Measurements from ENCODE around the gene EOGT.

Gene EOGT

GRCh38 chr3:68935778-68936177, 77.7 kb downstream of the EOGT start:
- Mint-ChIP-seq H3K27ac (ENCODE audit: low read depth) (no peak overlapping the region), H3K9me3 (no peaks in the 10 kb centered on the region), H3K4me1 (peaks cover 5% of the 10 kb centered on the region), H3K27me3 (peaks cover 76% of the 10 kb centered on the region), H3K36me3 (ENCODE audit: insufficient read depth) (peaks cover 1% of the 10 kb centered on the region), H3K4me3 (no peak overlapping the region)
- no peak for ATAC-seq (replicated peaks; ENCODE audit: extremely low read depth, poor library complexity, severe bottlenecking)
- no peak for DNase-seq (ENCODE audit: low spot score in 2 of 2)

GRCh38 chr3:68931406-68932149, 81.9 kb downstream of the EOGT start:
- Mint-ChIP-seq H3K4me3 (no peak overlapping the region), H3K27me3 (peaks cover 84% of the 10 kb centered on the region)

More at GRCh38 chr3:68931406-68932149, 81.9 kb downstream of the EOGT start:
- DNase-seq (ENCODE audit: low spot score in 2 of 2) (no peak), ATAC-seq (replicated peaks; ENCODE audit: extremely low read depth, poor library complexity, severe bottlenecking) (no peak)
- Mint-ChIP-seq H3K27ac (ENCODE audit: low read depth) (no peak overlapping the region), H3K9me3 (no peaks in the 10 kb centered on the region), H3K36me3 (ENCODE audit: insufficient read depth) (peaks cover 1% of the 10 kb centered on the region), H3K4me1 (peaks cover 5% of the 10 kb centered on the region)
